Panc1 (cell line): Measurements from ENCODE around the gene SUGP1.

Experiments used
- POLR2AphosphoS5 ChIP-seq: IDR thresholded peaks from 2 replicates; pipeline ENCODE4 v1.6.1; 2012; ENCODE audit warnings: mild to moderate bottlenecking, low read depth, low read length, moderate library complexity
- TCF7L2 ChIP-seq: IDR thresholded peaks from 2 replicates; pipeline ENCODE4 v1.6.1; 2011; ENCODE audit warnings: mild to moderate bottlenecking, low read depth, low read length, inconsistent platforms

- TF ChIP-seq POLR2AphosphoS5 = no peak
- no peak for TF ChIP-seq TCF7L2
Observed at GRCh38 chr19:19362075-19362474, 41.8 kb upstream of the SUGP1 start.
